GM18868 (cell line): ENCODE data around the gene GCN1.
A peak's percentile ranks its signal among the peaks of the same experiment; 100 is the strongest.
"Not testable (repeated sequence)": the region's sequence is repeated elsewhere in the genome, so short reads cannot be mapped to it uniquely, and the experiment has no call there.

Experiments
- ATAC-seq: cut with Tn5 transposase; IDR thresholded peaks from one replicate; pipeline ENCODE4 v1.9.1; 2021; ENCODE audit warnings: mild to moderate bottlenecking, moderate library complexity; ENCODE audit not compliant: unreplicated experiment

GCN1 gene

DNA sequence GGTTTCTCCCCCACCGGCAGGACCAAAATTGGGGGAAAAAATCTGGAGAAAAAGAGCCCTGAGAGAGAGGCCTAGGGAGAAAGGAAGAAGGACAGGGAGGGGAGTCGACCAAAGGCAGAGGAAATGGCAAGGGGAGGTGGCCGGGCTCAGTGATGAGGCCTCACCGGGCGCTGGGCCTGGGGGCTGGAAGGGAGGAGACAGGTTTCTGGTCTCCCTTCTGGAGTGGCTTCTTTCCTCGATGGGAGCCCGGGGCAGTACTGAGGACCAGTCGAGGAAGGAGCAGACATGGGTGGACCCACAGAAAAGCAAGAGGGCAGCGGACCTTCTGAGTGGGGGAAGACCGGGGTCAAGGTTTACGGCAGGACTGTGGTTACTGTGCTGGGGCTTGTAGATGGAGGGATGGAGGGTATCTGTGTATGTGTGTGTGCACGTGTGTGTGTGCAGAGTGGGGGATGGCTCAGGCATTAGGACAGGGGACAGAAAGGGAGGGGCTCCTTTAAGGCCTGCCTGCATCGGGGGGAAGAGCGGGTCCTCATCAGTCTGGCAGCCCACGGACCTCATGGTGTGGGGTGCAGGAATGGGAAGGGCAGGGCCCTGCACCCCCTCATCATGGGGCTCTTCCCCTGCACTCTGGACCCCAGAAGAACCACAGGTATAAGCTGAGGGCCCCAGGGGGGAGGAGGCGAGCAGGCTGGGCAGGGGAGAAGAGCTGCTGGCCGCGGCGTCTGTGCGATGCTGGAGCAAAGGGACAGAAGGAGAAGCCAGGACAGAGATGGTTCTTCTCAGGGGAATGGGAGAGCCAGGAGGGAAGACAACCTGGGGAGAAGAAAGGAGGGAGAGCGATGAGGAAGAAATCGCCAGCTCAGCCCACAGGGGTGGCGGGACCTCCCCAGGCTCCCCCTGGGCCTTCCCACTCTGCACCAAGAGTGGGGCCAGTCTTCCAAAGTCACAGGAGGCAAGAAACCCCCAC is 21.5 kb upstream of the GCN1 start:
- no peak for ATAC-seq

DNA sequence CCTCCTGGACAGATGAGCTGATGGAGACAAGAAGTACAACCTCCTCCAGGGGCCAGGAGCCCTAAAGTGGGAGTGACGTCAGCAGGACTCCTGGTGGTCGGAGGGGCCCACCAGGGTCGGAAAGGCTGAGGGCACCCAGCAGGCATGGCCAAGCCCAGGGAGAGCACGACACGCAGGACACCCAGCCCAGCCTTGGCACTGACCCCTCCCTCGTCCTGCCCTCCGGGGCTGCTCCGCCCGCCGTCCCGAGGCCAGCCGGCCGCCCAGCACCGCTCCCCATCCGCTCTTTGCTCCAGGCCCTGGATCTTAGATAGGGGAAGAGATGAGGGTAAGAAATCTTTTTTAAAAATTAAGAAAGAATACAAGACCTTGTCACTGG is 20.8 kb upstream of the GCN1 start:
- ATAC-seq = no peak

DNA sequence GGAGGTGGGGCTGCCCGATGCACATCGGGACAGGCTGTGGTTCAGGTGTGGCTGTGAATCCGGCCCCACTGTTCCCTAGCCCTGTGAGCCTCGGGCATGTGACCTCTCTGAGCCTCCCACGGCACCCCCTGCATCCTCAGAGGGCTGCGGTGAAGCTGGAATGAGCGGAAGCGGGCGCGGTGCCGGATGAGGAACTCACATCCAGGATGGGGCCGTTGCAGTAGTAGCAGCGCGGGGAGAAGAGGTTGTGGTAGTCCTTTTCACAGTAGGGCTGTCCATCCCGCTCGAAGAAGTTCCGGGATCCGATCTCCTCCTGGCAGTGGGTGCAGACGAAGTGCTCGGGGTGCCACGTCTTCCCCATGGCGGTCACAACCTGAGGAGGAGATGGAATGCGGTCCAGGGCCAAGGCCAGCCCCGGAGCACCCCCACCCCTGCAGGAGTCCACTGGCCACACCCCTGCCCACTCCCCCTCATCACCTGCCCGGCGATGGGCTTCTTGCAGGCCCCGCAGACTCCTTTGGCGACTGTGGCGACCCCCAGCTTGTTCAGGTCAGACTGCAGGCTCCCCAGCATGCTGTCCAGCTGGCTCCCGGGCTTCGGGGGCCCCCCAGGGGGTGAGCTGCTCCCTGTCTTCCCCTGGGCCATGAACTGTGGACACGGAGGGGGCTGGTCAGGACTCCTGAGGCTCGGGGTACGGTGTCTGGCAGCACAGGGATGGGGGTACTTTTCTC is 20.3 kb upstream of the GCN1 start:
- no peak for ATAC-seq

DNA sequence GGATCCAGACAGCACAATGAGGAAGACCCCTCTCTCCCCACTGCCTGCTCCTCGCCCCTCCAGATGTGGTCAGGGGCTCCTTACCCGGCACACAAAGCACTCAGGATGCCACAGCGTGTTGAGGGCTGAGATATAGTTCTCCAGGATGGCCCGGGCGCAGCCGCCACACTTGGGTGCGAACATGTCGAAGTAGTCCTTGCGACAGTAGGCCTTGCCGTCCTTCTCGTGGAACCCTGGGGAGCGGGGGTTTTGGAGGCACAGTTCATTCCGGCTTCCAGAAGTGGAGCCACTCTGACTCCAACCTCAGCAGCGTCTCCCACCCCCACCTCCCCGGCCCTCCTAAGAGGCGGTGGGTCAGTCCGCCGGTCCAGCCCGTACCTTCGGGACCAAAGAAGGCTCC is 19.2 kb upstream of the GCN1 start:
- no peak for ATAC-seq

DNA sequence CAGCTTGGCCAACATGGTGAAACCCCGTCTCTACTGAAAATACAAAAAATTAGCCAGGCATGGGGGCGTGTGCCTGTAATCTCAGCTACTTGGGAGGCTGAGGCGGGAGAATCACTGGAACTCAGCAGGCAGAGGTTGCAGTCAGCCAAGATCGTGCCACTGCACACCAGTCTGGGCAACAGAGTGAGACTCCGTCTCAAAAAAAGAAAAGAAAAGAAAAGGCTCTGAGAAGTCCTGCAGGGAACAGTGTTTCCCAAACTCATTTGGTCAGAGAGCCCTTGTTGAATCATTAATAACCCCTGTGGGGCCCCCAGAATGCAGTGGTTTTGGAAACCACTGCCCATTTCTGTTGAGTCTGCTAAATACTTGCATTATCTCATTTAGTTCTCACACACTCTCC is 18.7 kb upstream of the GCN1 start:
- ATAC-seq = not testable (repeated sequence)

DNA sequence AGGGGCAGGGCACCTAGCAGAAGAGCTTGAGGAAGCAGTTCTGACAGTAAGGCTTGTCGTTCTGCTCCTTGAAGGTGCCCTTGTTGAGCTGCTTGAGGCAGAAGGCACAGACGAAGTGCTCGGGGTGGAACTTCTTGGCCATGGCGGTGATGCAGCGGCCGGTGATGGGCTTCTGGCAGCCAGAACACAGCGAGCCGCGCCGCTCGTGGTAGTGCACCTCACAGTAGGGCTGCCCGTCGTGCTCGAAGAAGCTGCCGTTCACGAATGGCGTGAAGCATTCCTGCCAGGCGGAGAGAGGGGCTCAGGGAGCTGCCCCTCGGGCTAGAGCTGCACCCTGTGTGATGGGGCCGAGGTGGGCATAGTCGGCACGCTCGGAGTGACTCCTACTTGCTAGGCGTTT is 17.8 kb upstream of the GCN1 start:
- ATAC-seq = no peak

DNA sequence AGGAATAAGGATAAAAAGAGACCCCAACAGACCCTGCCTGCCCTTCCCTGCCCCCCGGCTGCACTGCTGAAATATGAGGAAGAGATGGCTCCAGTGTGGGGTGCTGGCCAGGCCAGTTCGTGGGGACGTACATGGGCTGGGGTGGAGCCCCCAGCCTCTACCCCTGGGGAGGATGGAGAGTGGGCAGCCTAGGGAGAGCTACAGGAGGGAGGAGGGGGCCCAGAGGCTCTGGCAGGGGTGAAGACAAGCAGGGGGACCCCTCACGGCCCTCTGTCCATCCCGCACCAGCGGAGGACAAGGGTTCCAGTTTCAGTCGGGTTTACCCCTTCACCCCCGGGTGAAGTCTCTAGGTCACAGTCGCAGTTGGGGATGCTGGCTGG is 17.4 kb upstream of the GCN1 start:
- ATAC-seq = no peak

DNA sequence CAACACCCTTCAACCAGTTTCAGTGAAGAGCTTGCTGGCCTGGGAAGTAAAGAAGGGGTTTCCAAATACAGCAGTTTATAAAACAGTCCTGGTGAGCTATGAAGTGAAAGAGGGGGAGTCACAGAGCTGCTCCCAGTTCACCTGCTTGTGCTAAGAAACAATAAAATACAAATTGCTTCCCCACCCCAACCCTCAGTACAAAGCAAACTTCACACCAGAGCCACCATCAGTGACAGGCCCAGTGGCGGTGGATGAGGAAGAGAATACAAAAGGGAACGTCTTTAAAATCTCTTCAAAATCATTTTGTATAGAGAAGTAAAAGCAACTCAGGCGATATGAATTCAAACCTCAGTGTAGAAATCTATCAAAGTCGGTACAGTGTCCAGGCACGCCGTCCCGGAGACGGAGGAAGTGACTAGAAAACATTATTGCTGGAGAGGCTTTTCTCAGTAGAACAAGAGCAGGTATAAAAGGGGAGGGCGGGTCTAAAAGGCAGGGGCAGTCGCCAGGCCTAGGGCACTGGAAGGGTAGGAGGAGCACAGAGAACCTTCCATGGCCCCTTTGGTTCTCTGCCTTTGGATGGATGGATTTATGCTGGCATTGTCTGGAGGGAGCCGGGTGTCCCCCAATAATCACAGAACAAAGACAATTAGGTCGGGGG is 16.9 kb upstream of the GCN1 start:
- no peak for ATAC-seq

DNA sequence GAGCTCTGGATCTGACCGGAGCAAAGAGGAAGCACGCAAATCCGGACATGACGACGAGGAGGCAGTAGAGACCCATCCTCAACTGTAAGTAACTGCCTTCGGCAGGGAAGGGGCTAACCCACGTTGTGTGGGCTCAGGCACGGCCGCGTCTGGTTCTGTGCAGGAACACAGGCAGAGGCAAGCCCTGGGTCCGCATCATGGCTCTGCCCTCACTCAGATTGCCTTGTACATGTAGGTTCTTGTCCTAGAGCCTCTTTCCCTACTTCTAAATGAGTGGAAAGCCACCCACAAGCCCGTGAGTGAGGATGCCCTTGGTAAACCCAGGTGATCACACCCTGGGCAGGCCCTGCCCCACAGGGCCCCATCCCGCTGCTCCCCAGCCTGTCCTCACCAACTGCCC is 15.3 kb upstream of the GCN1 start:
- ATAC-seq = no peak

DNA sequence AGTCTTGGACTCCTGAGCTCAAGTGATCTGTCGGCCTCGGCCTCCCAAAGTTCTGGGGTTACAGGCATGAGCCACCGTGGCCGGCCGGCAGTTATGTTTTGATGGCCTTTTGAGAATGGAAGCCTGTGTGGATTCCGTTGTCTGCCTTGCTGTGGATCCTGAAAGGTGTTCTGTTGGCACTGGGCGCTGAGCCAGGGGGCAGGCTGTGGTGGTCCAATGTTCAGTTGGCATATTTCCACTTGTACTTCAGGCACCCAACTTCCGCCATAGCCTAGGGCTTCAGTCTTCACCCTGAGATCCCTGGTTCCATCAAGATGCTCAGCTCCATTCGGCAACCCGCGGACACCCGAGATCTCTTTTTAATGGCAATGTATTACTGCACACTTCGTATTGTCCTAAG is 12.7 kb upstream of the GCN1 start:
- ATAC-seq = no peak

DNA sequence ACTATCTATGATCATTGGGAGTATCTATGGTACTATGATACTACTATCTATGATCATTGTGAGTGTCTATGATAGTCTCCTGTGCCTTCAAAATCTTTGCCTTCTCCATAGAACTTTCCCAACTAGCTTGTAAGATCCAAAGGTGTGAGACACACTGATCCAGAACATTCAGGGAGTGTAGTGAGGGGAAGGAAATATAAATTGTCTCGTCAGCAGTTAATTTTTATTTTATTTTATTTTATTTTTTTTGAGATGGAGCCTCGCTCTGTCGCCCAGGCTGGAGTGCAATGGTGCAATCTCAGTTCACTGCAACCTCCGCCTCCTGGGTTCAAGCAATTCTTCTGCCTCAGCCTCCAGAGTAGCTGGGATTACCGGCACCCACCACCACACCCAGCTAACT is 12.3 kb upstream of the GCN1 start:
- not testable (repeated sequence) for ATAC-seq

DNA sequence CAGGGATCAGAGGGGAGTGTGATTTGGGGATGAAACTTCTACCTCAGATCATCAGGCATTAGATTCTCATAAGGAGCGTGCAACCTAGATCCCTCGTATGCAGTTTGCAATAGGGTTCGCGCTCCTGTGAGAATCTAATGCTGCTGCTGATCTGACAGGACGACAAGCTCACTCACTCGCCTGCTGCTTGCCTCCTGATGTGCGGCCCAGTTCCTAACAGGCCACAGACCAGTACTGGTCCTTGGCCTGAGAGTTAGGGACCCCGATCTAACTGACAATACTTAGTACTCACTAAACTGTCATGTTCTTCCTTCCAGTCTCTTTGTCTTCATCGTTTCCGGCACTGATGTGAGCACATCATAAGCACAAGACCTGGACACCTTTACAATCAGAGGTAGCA is 11.7 kb upstream of the GCN1 start:
- no peak for ATAC-seq

DNA sequence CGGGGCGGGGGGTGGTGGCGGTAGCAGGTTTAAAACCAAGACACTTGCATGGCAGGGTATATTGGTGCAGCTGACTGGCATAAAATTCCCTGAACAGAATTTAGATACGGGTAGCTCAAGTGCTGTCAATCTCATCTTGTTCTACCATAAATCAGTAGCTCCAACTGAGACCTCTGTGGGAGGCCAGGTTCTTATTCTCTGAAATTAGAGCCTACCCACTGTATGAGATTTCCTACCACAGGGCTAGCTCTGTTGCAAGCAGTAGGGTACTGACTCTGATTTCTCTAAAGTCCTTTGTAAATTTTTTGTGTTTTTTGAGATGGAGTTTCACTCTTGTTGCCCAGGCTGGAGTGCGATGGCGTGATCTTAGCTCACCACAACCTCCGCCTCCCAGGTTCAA is 9.7 kb upstream of the GCN1 start:
- no peak for ATAC-seq

DNA sequence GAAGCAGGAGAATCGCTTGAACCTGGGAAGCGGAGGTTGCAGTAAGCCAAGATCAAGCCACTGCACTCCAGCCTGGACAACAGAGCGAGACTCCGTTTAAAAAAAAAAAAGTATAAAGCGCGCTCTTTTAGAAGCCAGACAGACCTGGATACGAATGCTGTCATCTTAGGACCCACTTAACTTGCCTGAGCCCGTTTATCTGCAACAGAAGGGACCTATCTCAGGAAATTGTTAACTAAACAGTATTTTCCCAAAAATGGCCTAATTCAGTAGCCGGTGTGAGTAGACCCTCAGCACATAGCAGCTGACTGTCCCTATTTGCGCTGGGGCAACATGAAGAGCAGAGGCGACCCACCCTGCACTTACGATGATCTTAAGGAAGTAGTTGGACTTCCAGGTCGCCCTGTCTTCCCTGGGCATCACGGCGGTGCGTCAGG is 5.9 kb upstream of the GCN1 start:
- ATAC-seq = no peak

DNA sequence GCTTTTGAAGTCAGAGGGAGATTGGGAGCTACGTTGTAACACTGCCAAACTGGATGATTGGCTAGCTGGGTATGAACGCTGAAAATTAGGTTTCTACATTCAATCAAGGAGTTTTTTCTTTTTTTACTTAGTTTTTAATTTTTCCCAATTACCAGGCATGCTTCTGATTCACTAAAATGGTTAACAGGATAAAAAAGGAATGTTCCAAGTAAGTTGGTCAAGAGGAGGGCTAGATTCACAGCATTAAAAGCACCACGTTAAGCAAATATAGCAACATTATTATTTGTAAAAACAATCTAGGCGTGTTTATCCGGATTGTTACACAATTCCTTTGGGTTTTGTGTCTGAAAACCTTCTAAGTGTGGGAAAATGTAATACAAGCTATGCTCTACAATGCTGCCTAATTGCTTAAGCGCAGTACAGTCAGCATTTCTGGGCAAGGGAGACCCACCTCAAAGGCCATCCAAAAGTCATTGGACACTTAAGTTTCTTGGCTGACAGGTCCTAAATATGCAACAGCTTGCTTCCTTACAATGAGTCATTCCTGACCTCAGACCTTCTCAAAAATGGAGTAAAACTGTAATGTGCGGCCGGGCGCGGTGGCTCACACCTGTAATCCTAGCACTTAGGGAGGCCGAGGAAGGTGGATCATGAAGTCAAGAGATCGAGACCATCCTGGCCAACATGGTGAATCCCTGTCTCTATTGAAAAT is 5.2 kb upstream of the GCN1 start:
- no peak for ATAC-seq

DNA sequence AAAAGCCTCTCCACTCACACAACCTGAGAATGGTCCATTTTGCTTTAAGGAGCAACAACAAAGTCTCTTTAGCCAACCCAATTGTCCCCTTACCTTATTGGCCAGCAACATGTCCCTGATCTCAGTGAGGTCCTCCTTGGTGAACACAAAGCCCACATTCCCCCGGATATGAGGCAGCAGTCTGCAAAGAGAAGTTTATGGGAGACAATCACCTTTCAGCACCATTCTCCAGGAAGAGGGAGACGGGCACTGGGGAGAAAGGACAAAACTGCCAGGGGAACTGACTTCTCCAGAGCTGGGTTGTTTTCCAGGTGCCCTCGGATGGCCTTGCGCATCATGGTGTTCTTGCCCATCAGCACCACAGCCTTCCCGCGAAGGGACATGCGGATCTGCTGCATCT is 4.5 kb upstream of the GCN1 start:
- ATAC-seq = no peak

DNA sequence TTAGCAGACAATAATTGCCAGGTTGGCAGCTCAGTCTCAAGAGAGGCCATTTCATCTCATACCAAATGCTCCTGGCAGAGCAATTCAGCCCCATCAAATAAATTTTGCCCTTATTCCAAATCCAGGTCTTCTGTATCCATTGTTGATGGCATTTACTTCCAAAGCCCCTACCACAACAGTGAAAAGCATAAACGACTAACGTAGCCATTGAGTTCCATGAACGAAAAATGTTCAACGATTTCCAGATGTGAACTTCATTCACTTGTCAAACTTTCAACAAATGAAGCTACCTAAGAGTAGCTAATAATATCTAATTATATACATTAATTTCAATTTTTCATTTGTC is 3.0 kb upstream of the GCN1 start:
- no peak for ATAC-seq

DNA sequence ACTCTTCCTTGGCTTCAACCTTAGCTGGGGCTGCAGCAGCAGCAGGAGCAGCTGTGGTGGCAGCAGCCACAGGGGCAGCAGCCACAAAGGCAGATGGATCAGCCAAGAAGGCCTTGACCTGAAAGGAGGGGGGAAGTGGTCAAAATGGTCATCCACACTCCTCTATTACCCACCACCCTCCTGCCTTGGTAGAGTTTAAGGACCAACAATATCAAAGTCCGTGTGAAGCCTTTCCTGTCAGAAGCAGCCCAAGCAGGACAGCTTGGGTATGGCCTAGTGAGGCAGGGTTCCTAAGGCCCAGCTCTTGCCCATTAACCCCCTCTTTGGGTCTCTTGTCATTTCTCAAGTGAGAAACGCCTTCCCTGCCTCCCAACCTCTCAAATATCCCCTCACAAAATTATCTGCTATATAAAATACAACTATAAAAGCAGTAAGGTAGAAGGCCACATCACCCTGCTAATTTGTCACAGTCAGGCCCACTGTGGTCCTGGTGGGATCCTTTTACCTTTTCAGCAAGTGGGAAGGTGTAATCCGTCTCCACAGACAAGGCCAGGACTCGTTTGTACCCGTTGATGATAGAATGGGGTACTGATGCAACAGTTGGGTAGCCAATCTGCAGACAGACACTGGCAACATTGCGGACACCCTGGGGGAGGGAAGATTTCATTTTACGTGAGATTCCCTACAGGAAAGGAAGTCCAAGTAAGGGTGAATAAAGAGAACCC is 2.5 kb upstream of the GCN1 start:
- ATAC-seq = not testable (repeated sequence)

DNA sequence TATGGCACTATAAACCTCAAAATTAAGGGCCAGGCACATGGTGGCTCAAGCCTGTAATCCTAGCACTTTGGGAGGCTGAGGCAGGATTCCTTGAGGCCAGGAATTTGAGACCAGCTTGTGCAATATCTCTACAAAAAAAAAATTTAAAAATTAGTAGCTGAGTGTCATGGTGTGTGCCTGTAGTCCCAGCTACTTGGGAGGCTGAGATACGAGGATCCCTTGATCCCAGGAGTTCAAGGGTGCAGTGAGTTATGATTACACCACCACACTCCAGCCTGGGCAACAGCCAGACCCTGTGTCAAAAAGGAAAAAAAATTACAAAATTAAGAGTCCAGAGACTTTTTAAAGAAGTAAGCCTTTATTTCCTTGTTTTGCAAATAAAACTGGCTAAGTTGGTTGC is 1.8 kb upstream of the GCN1 start:
- ATAC-seq = no peak

DNA sequence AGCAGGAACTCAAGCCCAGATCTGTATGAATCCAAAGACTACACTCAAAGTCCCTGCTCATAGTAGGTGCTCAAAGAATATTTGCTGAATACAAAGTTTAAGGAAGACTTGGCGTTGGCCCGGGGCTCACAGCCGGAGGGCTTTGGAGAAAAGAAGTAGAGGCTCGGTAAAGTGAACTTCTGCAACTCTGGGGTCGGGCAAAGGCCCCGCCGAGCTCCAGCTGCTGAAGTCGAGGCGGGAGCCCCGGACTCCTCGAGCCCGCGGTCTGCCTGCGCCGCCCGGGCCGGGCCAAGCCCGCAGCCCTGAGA is 335 bp downstream of the GCN1 start:
- peak; percentile 30 for ATAC-seq

DNA sequence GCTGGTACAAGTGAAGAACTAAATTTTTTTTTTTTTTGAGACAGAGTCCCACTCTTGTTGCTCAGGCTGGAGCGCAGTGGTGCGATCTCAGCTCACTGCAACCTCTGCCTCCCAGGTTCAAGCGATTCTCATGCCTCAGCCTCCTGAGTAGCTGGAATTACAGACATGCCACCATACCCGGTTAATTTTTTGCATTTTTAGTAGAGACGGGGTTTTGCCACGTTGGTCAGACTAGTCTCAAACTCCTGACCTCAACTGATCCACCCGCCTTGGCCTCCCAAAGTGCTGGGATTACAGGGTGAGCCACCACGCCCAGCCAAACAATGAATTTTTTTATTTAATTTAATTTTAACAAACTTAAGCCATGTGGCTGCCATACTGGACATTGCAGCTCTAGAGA is 1.2 kb downstream of the GCN1 start:
- ATAC-seq = not testable (repeated sequence)
